GM23248 (cell line): ENCODE measurements around the gene TBL1XR1. TPM values are rescaled to one million over a fixed set of nuclear protein-coding genes. Genes with fewer than 3 reads are reported as not detected.

Experiments used
- DNase-seq: peaks from one replicate; pipeline ENCODE4 v3.0.0-alpha.2; 2015
- H2AFZ ChIP-seq: fragments of 200-600 bp; sonication (generic); 2 replicates; pipeline ENCODE4 v1.6.1; 2016; ENCODE audit warnings: antibody characterized with exemption
- H3F3A ChIP-seq: fragments of 200-600 bp; sonication (generic); 2 replicates; pipeline ENCODE4 v1.6.1; 2016; ENCODE audit warnings: mild to moderate bottlenecking, antibody characterized with exemption, mixed run types; ENCODE audit not compliant: insufficient read depth
- H3K27ac ChIP-seq: fragments of 200-600 bp; sonication (generic); 2 replicates; pipeline ENCODE4 v1.5.1; 2016; ENCODE audit warnings: mild to moderate bottlenecking
- H3K27me3 ChIP-seq: fragments of 200-600 bp; sonication (generic); replicated peaks from 2 replicates; pipeline ENCODE4 v1.6.1; 2016; ENCODE audit warnings: mild to moderate bottlenecking; ENCODE audit not compliant: insufficient read depth
- H3K36me3 ChIP-seq: fragments of 200-600 bp; sonication (generic); 2 replicates; pipeline ENCODE4 v1.6.1; 2016; ENCODE audit warnings: low read depth, mild to moderate bottlenecking
- H3K4me1 ChIP-seq: fragments of 200-600 bp; sonication (generic); 2 replicates; pipeline ENCODE4 v1.6.1; 2016; ENCODE audit warnings: mild to moderate bottlenecking; ENCODE audit not compliant: insufficient read depth
- H3K4me2 ChIP-seq: fragments of 200-600 bp; sonication (generic); one replicate; pipeline ENCODE4 v1.6.1; 2016; ENCODE audit warnings: mild to moderate bottlenecking; ENCODE audit not compliant: unreplicated experiment
- H3K4me3 ChIP-seq: fragments of 200-600 bp; sonication (generic); 2 replicates; pipeline ENCODE4 v1.5.1; 2016; ENCODE audit warnings: mild to moderate bottlenecking
- H3K79me2 ChIP-seq: fragments of 200-600 bp; sonication (generic); 2 replicates; pipeline ENCODE4 v1.6.1; 2016; ENCODE audit warnings: mild to moderate bottlenecking; ENCODE audit not compliant: insufficient read depth
- H3K9ac ChIP-seq: fragments of 200-600 bp; sonication (generic); 2 replicates; pipeline ENCODE4 v1.6.1; 2016; ENCODE audit warnings: mild to moderate bottlenecking
- H3K9me2 ChIP-seq: fragments of 200-600 bp; sonication (generic); 2 replicates; pipeline ENCODE4 v1.6.1; 2016; ENCODE audit warnings: mixed run types, mild to moderate bottlenecking, moderate library complexity; ENCODE audit not compliant: insufficient read depth
- H3K9me3 ChIP-seq: fragments of 200-600 bp; sonication (generic); one replicate; pipeline ENCODE4 v1.6.1; 2017; ENCODE audit warnings: low read depth
- H4K20me1 ChIP-seq: fragments of 200-600 bp; sonication (generic); 2 replicates; pipeline ENCODE4 v1.6.0; 2016; ENCODE audit not compliant: insufficient read depth
- EZH2 ChIP-seq: fragments of 200-600 bp; sonication (generic); IDR thresholded peaks from 2 replicates; pipeline ENCODE4 v1.6.1; 2018; ENCODE audit warnings: antibody characterized with exemption, mild to moderate bottlenecking; ENCODE audit not compliant: insufficient read depth, poor library complexity, severe bottlenecking
- EZH2phosphoT487 ChIP-seq: fragments of 200-600 bp; sonication (generic); IDR thresholded peaks from 2 replicates; pipeline ENCODE4 v1.6.1; 2018; ENCODE audit warnings: antibody characterized with exemption, moderate library complexity, mild to moderate bottlenecking, low read depth; ENCODE audit not compliant: insufficient read depth
- WGBS, 2 experiments: methylation state at CpG; one replicate each; pipeline ENCODE4 v1.1.6; 2015 to 2017; ENCODE audit warnings: low lambda C conversion rate in 2 of 2, low coverage in 1 of 2; ENCODE audit errors: missing lambda C conversion rate in 2 of 2; 5-methylcytosine and 5-hydroxymethylcytosine counted together
- in situ Hi-C: fragments of 300-500 bp; cut with MboI; formaldehyde crosslinking; loops from 2 replicates; pipeline ENCODE4 v1.15.0; 2020
- polyA plus RNA-seq: library from polyadenylated mRNA; unstranded; fragments of >200 nt; fragmentation: Nextera tagmentation; extraction: Ambion mirVana; gene quantifications from 2 replicates; pipeline ENCODE4 v1.2.1, GENCODE V29; 2016
- total RNA-seq: library from RNA; depleted of rRNA; stranded (reverse); fragments of >200 nt; shearing (Covaris generic); gene quantifications from 2 replicates; pipeline ENCODE4 v1.2.3, GENCODE V29; 2014

TBL1XR1 gene
- total and polyA plus RNA-seq, 2 experiments from 2014 or later, result 41.6 to 87.2 TPM

DNA sequence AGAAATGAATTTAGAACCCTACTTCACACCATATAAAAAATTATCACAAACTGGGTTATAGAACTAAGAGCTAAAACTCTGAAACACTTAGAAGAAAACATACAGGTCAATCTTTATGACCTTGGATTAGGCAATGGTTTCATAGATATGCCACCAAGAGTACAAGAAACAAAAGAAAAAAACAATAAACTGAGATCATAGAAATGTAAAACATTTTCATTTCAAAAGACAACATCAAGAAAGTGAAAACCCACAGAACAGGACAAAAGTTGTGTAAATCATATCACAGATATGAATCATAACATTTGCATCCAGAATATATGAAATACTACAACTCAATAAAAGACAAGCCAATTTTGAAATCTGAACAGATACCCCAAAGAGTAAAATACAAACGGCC, 72.4 kb downstream of the TBL1XR1 start:
- Histone ChIP-seq H3K9ac (no peak overlapping the region), H3K36me3 (no peaks in the 10 kb centered on the region), H3K4me1 (peaks cover 28% of the 10 kb centered on the region), H3K4me3 (no peak overlapping the region), H3K79me2 (peaks cover 91% of the 10 kb centered on the region), H3F3A (peaks cover 38% of the 10 kb centered on the region), H3K9me3 (no peaks in the 10 kb centered on the region), H3K27me3 (no peaks in the 10 kb centered on the region), H4K20me1 (peaks cover 34% of the 10 kb centered on the region), H2AFZ (no peak overlapping the region), H3K9me2 (no peaks in the 10 kb centered on the region), H3K4me2 (peak overlapping the region; percentile 61), H3K27ac (peak overlapping the region; percentile 52; the same call in 1 of the 2 replicates)
- in situ Hi-C loops, result no loop called here
- 94 to 100% methylated on average over 1 of the region's 1 CpG for WGBS, 2 experiments
- TF ChIP-seq EZH2 (no peak), EZH2phosphoT487 (no peak)
- no peak for DNase-seq

DNA sequence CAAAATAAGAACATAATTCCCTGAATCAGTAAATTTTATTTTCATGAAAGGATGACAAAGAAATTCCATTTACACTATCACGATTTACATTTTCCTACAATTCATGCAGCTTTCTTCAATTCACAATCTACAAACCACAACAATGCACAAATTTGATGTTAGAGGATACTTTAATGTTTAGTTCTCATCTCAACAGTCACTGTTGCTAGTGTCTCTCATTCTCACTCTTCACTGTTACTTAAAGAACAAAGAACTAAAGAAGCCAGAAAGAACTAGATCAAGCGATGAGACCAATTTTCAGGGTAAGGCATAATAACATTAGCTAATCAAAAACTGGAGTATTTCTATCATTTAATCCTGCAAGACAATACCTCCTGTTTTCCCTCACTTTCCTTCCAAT, 73.5 kb downstream of the TBL1XR1 start:
- H3K9me3 ChIP-seq, result no peaks in the 10 kb centered on the region
- H3F3A ChIP-seq, result peaks cover 38% of the 10 kb centered on the region
- peaks cover 28% of the 10 kb centered on the region for H3K4me1 ChIP-seq
- TF ChIP-seq EZH2phosphoT487, result no peak
- TF ChIP-seq EZH2, result no peak
- H4K20me1 ChIP-seq, result peaks cover 38% of the 10 kb centered on the region
- H3K27me3 ChIP-seq, result no peaks in the 10 kb centered on the region
- H3K4me2 ChIP-seq, result no peak overlapping the region
- H3K27ac ChIP-seq, result no peak overlapping the region
- WGBS, 2 experiments, result 88 to 100% methylated on average over 2 of the region's 2 CpGs
- in situ Hi-C loops, result no loop called here
- DNase-seq, result no peak
- H3K9me2 ChIP-seq, result no peaks in the 10 kb centered on the region
- no peaks in the 10 kb centered on the region for H3K36me3 ChIP-seq
- peaks cover 91% of the 10 kb centered on the region for H3K79me2 ChIP-seq
- H2AFZ ChIP-seq, result no peak overlapping the region
- H3K9ac ChIP-seq, result no peak overlapping the region
- no peak overlapping the region for H3K4me3 ChIP-seq

DNA sequence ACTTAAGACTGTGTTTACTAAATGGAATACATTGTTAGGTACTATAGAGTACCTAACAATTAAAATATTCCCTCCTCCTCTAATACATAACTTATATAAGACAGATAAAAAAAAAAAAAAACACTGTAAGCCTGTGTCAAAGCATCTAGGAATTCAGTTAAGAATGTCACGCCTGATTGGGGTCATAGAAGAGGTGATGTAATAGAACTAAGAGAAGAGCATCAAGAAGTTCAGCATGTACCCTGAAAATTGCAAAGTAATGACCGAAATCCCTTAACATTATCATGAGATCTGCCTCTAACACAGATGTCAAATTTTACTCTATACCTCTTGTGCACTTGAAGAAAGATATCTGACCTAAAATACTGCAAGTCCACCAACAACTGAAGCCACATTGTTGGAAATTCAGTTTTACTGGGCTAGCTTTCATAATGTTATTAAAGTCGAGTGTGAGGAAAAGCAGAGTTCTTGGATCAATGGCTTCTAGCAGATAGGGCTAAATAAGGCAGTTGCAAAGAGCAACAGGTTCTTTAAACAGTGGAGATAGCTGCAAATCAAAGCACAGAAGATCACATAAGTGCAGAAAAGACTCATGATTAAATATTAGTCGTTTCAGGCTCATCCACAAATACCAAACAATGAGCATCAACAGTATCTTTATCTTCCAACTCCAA, 75.0 kb downstream of the TBL1XR1 start:
- peaks cover 31% of the 10 kb centered on the region for H4K20me1 ChIP-seq
- 72 to 79% methylated on average over 4 of the region's 4 CpGs for WGBS, 2 experiments
- no peaks in the 10 kb centered on the region for H3K9me3 ChIP-seq
- peaks cover 28% of the 10 kb centered on the region for H3K4me1 ChIP-seq
- TF ChIP-seq EZH2phosphoT487 (no peak), EZH2 (no peak)
- no peak overlapping the region for H3K9ac ChIP-seq
- H3K27me3 ChIP-seq, result no peaks in the 10 kb centered on the region
- H3K36me3 ChIP-seq, result no peaks in the 10 kb centered on the region
- peaks cover 91% of the 10 kb centered on the region for H3K79me2 ChIP-seq
- H3K27ac ChIP-seq, result no peak overlapping the region
- H3K4me2 ChIP-seq, result no peak overlapping the region
- no peak overlapping the region for H2AFZ ChIP-seq
- DNase-seq, result no peak
- H3K9me2 ChIP-seq, result no peaks in the 10 kb centered on the region
- in situ Hi-C loops, result no loop called here
- H3K4me3 ChIP-seq, result no peak overlapping the region
- H3F3A ChIP-seq, result peaks cover 38% of the 10 kb centered on the region

DNA sequence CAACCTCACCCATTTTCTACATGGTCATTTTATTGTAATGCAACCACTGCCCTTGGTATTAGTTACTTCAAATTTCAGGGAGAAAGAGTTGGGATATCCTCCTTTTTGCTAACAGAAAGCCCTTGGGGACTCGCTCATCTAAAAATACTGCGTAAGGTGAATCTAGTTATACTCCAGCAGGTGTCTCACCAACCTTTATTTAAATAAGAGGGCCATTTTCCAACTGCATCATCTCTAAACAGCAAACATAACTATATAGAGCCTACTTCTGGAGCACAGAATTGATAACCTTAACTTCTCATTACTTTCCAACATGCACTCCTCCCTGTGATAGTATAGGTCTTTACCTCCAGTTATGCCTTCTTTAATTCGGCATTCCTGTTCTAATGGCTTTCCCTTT, 77.5 kb downstream of the TBL1XR1 start:
- H3K27ac ChIP-seq, result no peak overlapping the region
- no peaks in the 10 kb centered on the region for H3K27me3 ChIP-seq
- 98 to 100% methylated on average over 3 of the region's 3 CpGs for WGBS, 2 experiments
- TF ChIP-seq EZH2phosphoT487, result no peak
- no peak for TF ChIP-seq EZH2
- H4K20me1 ChIP-seq, result peaks cover 29% of the 10 kb centered on the region; the same call in 1 of the 2 replicates
- no peak overlapping the region for H3K4me2 ChIP-seq
- peaks cover 100% of the 10 kb centered on the region for H3K79me2 ChIP-seq
- H3K4me1 ChIP-seq, result peaks cover 7% of the 10 kb centered on the region
- H3K4me3 ChIP-seq, result no peak overlapping the region
- H3F3A ChIP-seq, result peaks cover 19% of the 10 kb centered on the region; the same call in 1 of the 2 replicates
- no peaks in the 10 kb centered on the region for H3K36me3 ChIP-seq
- no peak overlapping the region for H3K9ac ChIP-seq
- no peak for DNase-seq
- H2AFZ ChIP-seq, result no peak overlapping the region
- no peaks in the 10 kb centered on the region for H3K9me2 ChIP-seq
- in situ Hi-C loops, result no loop called here
- H3K9me3 ChIP-seq, result no peaks in the 10 kb centered on the region
